ENCODE measurements around the gene SIRT3.
"Not testable (repeated sequence)": the region's sequence is repeated elsewhere in the genome, so short reads cannot be mapped to it uniquely, and the experiment has no call there.

Gene SIRT3

GRCh38 chr11:240315-240714 is 4.2 kb upstream of the SIRT3 start:
- no peak for DNase-seq (ENCODE audit: low spot score)

- not testable (repeated sequence) for DNase-seq (ENCODE audit: low spot score)
Measured at GRCh38 chr11:238346-238745, 2.2 kb upstream of the SIRT3 start.

- DNase-seq (ENCODE audit: low spot score): peak; percentile 95
Measured at GRCh38 chr11:236774-237767, 929 bp upstream of the SIRT3 start, which contains the start of gene PSMD13. TSS of gene PSMD13 (plus strand) at chr11:236976. CDS start at chr11:237050, 74 bp downstream.

- DNase-seq (ENCODE audit: low spot score): no peak
Measured at GRCh38 chr11:235609-235996, 539 bp downstream of the SIRT3 start.

GRCh38 chr11:235180-235579 is 962 bp downstream of the SIRT3 start:
- no peak for DNase-seq (ENCODE audit: low spot score)

GRCh38 chr11:232783-233565 is 3.2 kb downstream of the SIRT3 start:
- DNase-seq (ENCODE audit: low spot score): no peak

GRCh38 chr11:230431-230830 is 5.7 kb downstream of the SIRT3 start:
- DNase-seq (ENCODE audit: low spot score): no peak

GRCh38 chr11:227824-228379 is 8.2 kb downstream of the SIRT3 start:
- DNase-seq (ENCODE audit: low spot score): no peak

- DNase-seq (ENCODE audit: low spot score): peak; percentile 11
Measured at GRCh38 chr11:225734-226453, 10.2 kb downstream of the SIRT3 start.

GRCh38 chr11:224424-224823 is 11.7 kb downstream of the SIRT3 start:
- DNase-seq (ENCODE audit: low spot score): no peak

- DNase-seq (ENCODE audit: low spot score): no peak
Measured at GRCh38 chr11:223884-224283, 12.3 kb downstream of the SIRT3 start.

- DNase-seq (ENCODE audit: low spot score): no peak
Measured at GRCh38 chr11:223026-223789, 12.9 kb downstream of the SIRT3 start.

GRCh38 chr11:221998-222789 is 13.9 kb downstream of the SIRT3 start:
- DNase-seq (ENCODE audit: low spot score): no peak

- no peak for DNase-seq (ENCODE audit: low spot score)
Measured at GRCh38 chr11:221539-221938, 14.6 kb downstream of the SIRT3 start.

GRCh38 chr11:220641-221215 is 15.4 kb downstream of the SIRT3 start:
- DNase-seq (ENCODE audit: low spot score): not testable (repeated sequence)

- peak; percentile 52 for DNase-seq (ENCODE audit: low spot score)
Measured at GRCh38 chr11:218815-219593, 17.1 kb downstream of the SIRT3 start.

GRCh38 chr11:217704-218103 is 18.4 kb downstream of the SIRT3 start:
- DNase-seq (ENCODE audit: low spot score): no peak

- no peak for DNase-seq (ENCODE audit: low spot score)
Measured at GRCh38 chr11:216081-216974, 19.8 kb downstream of the SIRT3 start.
